H1 (cell line): ENCODE results near the gene CCDC107. TPM values are rescaled to one million over a fixed set of nuclear protein-coding genes. Genes with fewer than 3 reads are reported as not detected.

Source experiments
- BCL11A ChIP-seq, 2 experiments: IDR thresholded peaks; one replicate each; pipeline ENCODE4 v1.6.1; 2011; ENCODE audit warnings: low read depth in 2 of 2, low read length in 2 of 2, mild to moderate bottlenecking in 2 of 2
- EP300 ChIP-seq, 2 experiments: IDR thresholded peaks; 1 replicate in 1 of 2; 2 replicates in 1 of 2; pipeline ENCODE4 v1.6.1; 2011 to 2012; ENCODE audit warnings: low read depth in 2 of 2, low read length in 2 of 2, mild to moderate bottlenecking in 2 of 2, borderline replicate concordance in 1 of 2, inconsistent platforms in 1 of 2, moderate library complexity in 1 of 2
- POLR2AphosphoS5 ChIP-seq: IDR thresholded peaks from 2 replicates; pipeline ENCODE4 v1.6.1; 2011; ENCODE audit warnings: low read depth, low read length
- TCF12 ChIP-seq: IDR thresholded peaks from 2 replicates; pipeline ENCODE4 v1.6.1; 2011; ENCODE audit warnings: low read depth, mild to moderate bottlenecking, low read length
- polyA plus RNA-seq, 7 experiments: library from polyadenylated mRNA; depleted of rRNA in 3 of 7; stranded (reverse) in 5 of 7; unstranded in 2 of 7; fragments of >200 nt in 5 of 7; fragments of 200-250 nt in 2 of 7; gene quantifications; 1 replicate in 5 of 7; 2 replicates in 1 of 7; 4 replicates in 1 of 7; pipeline versions ENCODE4 v1.2.1 to v1.2.3, GENCODE V29; 2011 to 2013; ENCODE audit warnings: missing spikeins in 2 of 7, mixed read lengths in 2 of 7
- total RNA-seq: library from RNA; stranded (reverse); fragmentation: NEBNext Ultra II Directional; extraction: Animal tissue kit (Norgen Biotek cat#: 25700); gene quantifications from 2 replicates; pipeline ENCODE4 v1.2.1, GENCODE V29; 2021

CCDC107 gene
- total and polyA plus RNA-seq, 2 of the 8 experiments (the other 6 are each of a cell fraction or from before 2014, with no cell fraction given): 8.2 to 9.0 TPM

GRCh38 chr9:35708146-35708545, 50.1 kb downstream of the CCDC107 start (continued):
- TF ChIP-seq TCF12 (no peak), EP300 (IDR thresholded peaks at IDR 0.05; ENCODE audit: borderline replicate concordance in 1 of 2, low read depth in 2 of 2, low read length in 2 of 2) (no peak), BCL11A (IDR thresholded peaks at IDR 0.05; ENCODE audit: low read depth in 2 of 2, low read length in 2 of 2) (no peak), POLR2AphosphoS5 (no peak)
